SK-N-SH treated with all-trans-retinoic acid at 6 μM for 48 hours (cell line): ENCODE measurements around the gene DIPK1A.

Experiments used
- ATAC-seq: fragments of 200-7000 bp; cut with Tn5 transposase; 3 replicates; pipeline ENCODE4 v1.9.1; 2020; ENCODE audit warnings: mild to moderate bottlenecking, moderate library complexity
- ARNTL ChIP-seq: fragments of 450-650 bp; formaldehyde crosslinking; IDR thresholded peaks from 2 replicates; pipeline ENCODE4 v1.5.0; 2020; ENCODE audit warnings: low read depth, mild to moderate bottlenecking, moderate library complexity, borderline replicate concordance
- BACH2 ChIP-seq: fragments of 250-450 bp; sonication (Bioruptor Pico); IDR thresholded peaks from 2 replicates; pipeline ENCODE4 v1.9.0; 2021; ENCODE audit warnings: mild to moderate bottlenecking, borderline replicate concordance
- CREB5 ChIP-seq: fragments of 250-450 bp; sonication (Bioruptor Pico); IDR thresholded peaks from 2 replicates; pipeline ENCODE4 v1.5.1; 2020; ENCODE audit warnings: low read depth, mild to moderate bottlenecking, moderate library complexity
- CSDC2 ChIP-seq: fragments of 250-450 bp; sonication (Bioruptor Pico); IDR thresholded peaks from 2 replicates; pipeline ENCODE4 v1.5.0; 2020; ENCODE audit warnings: mild to moderate bottlenecking, moderate library complexity
- CSRNP3 ChIP-seq: fragments of 250-450 bp; sonication (Bioruptor Pico); IDR thresholded peaks from 2 replicates; pipeline ENCODE4 v1.5.1; 2021; ENCODE audit warnings: mild to moderate bottlenecking, moderate library complexity
- ESRRG ChIP-seq: fragments of 250-450 bp; sonication (Bioruptor Pico); IDR thresholded peaks from 2 replicates; pipeline ENCODE4 v1.6.1; 2021; ENCODE audit warnings: mild to moderate bottlenecking
- GLIS3 ChIP-seq: fragments of 250-450 bp; sonication (Bioruptor Pico); IDR thresholded peaks from 2 replicates; pipeline ENCODE4 v1.5.0; 2020; ENCODE audit warnings: mild to moderate bottlenecking, moderate library complexity
- ISL1 ChIP-seq: fragments of 250-450 bp; sonication (Bioruptor Pico); IDR thresholded peaks from 2 replicates; pipeline ENCODE4 v2.1.2; 2022; ENCODE audit warnings: mild to moderate bottlenecking, moderate library complexity
- OSR1 ChIP-seq: fragments of 250-450 bp; sonication (Bioruptor Pico); IDR thresholded peaks from 2 replicates; pipeline ENCODE4 v1.8.0; 2022; ENCODE audit warnings: moderate library complexity, mild to moderate bottlenecking, inconsistent platforms
- PATZ1 ChIP-seq: fragments of 250-450 bp; sonication (Bioruptor Pico); IDR thresholded peaks from 2 replicates; pipeline ENCODE4 v1.8.0; 2020; ENCODE audit warnings: mild to moderate bottlenecking, moderate library complexity, borderline replicate concordance
- POU6F1 ChIP-seq: fragments of 250-450 bp; sonication (Bioruptor Pico); IDR thresholded peaks from 2 replicates; pipeline ENCODE4 v1.8.0; 2021; ENCODE audit warnings: low read depth, mild to moderate bottlenecking, moderate library complexity, borderline replicate concordance
- PPARA ChIP-seq: fragments of 250-450 bp; sonication (Bioruptor Pico); IDR thresholded peaks from 2 replicates; pipeline ENCODE4 v1.5.0; 2020; ENCODE audit warnings: mild to moderate bottlenecking, borderline replicate concordance
- RARB ChIP-seq: fragments of 250-450 bp; sonication (Bioruptor Pico); IDR thresholded peaks from 2 replicates; pipeline ENCODE4 v1.8.0; 2021; ENCODE audit warnings: mild to moderate bottlenecking, moderate library complexity
- SNAI2 ChIP-seq: fragments of 250-450 bp; sonication (Bioruptor Pico); IDR thresholded peaks from 2 replicates; pipeline ENCODE4 v1.5.0; 2020; ENCODE audit warnings: mild to moderate bottlenecking, moderate library complexity
- TCF4 ChIP-seq: fragments of 250-450 bp; sonication (Bioruptor Pico); IDR thresholded peaks from 2 replicates; pipeline ENCODE4 v1.8.0; 2021; ENCODE audit warnings: mild to moderate bottlenecking, moderate library complexity, borderline replicate concordance
- TOX ChIP-seq: fragments of 250-450 bp; sonication (Bioruptor Pico); IDR thresholded peaks from 2 replicates; pipeline ENCODE4 v1.8.0; 2021; ENCODE audit warnings: mild to moderate bottlenecking, moderate library complexity, borderline replicate concordance
- TSHZ2 ChIP-seq: fragments of 250-450 bp; sonication (Bioruptor Pico); IDR thresholded peaks from 2 replicates; pipeline ENCODE4 v1.5.0; 2020; ENCODE audit warnings: mild to moderate bottlenecking, moderate library complexity
- ZC3H10 ChIP-seq: fragments of 250-450 bp; sonication (Bioruptor Pico); IDR thresholded peaks from 2 replicates; pipeline ENCODE4 v1.5.1; 2021; ENCODE audit warnings: mild to moderate bottlenecking, moderate library complexity
- ZFP3 ChIP-seq: fragments of 250-450 bp; sonication (Bioruptor Pico); IDR thresholded peaks from 2 replicates; pipeline ENCODE4 v1.5.0; 2020; ENCODE audit warnings: mild to moderate bottlenecking, moderate library complexity
- ZFP30 ChIP-seq: fragments of 450-650 bp; formaldehyde crosslinking; IDR thresholded peaks from 2 replicates; pipeline ENCODE4 v1.5.0; 2022; ENCODE audit warnings: mild to moderate bottlenecking, moderate library complexity
- ZNF565 ChIP-seq: fragments of 450-650 bp; formaldehyde crosslinking; conservative IDR thresholded peaks from 2 replicates; pipeline ENCODE4 v1.5.0; 2020; ENCODE audit warnings: low read depth, mild to moderate bottlenecking, moderate library complexity
- ZNF70 ChIP-seq: fragments of 450-650 bp; formaldehyde crosslinking; IDR thresholded peaks from 2 replicates; pipeline ENCODE4 v1.5.0; 2020; ENCODE audit warnings: mild to moderate bottlenecking, moderate library complexity

Gene DIPK1A

GRCh38 chr1:92822879-92823278, 138.4 kb downstream of the DIPK1A start:
- ATAC-seq: peak; percentile 40; the same call in 2 of the 3 replicates
- TF ChIP-seq RARB (CRISPR knock-in tag) (no peak), OSR1 (no peak), TCF4 (CRISPR knock-in tag) (no peak), CREB5 (CRISPR knock-in tag) (no peak), CSRNP3 (no peak)

- TF ChIP-seq SNAI2 (CRISPR knock-in tag) (no peak), TSHZ2 (CRISPR knock-in tag) (no peak), CSDC2 (CRISPR knock-in tag) (no peak), ZC3H10 (CRISPR knock-in tag) (no peak), ISL1 (CRISPR knock-in tag) (no peak), GLIS3 (no peak), ESRRG (no peak), BACH2 (CRISPR knock-in tag) (no peak), TCF4 (CRISPR knock-in tag) (no peak), POU6F1 (CRISPR knock-in tag) (no peak), ZNF565 (CRISPR knock-in tag) (no peak), PATZ1 (CRISPR knock-in tag) (no peak), PPARA (no peak), ZFP30 (CRISPR knock-in tag) (no peak), RARB (CRISPR knock-in tag) (no peak), TOX (CRISPR knock-in tag) (no peak), ZNF70 (CRISPR knock-in tag) (no peak)
- ATAC-seq: no peak
Measured at GRCh38 chr1:92820551-92820950, 140.7 kb downstream of the DIPK1A start.

GRCh38 chr1:92820024-92820423, 141.2 kb downstream of the DIPK1A start:
- no peak; the same call in 2 of the 3 replicates for ATAC-seq
- TF ChIP-seq ZFP3 (CRISPR knock-in tag) (no peak), TCF4 (CRISPR knock-in tag) (no peak), PPARA (no peak), ESRRG (no peak), BACH2 (CRISPR knock-in tag) (no peak), TSHZ2 (CRISPR knock-in tag) (no peak), RARB (CRISPR knock-in tag) (no peak), ZNF70 (CRISPR knock-in tag) (no peak), ZFP30 (CRISPR knock-in tag) (no peak), CREB5 (CRISPR knock-in tag) (no peak), ZNF565 (CRISPR knock-in tag) (no peak), OSR1 (no peak), ZC3H10 (CRISPR knock-in tag) (no peak), PATZ1 (CRISPR knock-in tag) (no peak), CSDC2 (CRISPR knock-in tag) (no peak), ARNTL (CRISPR knock-in tag) (no peak)
